K562 (cell line): Measurements from ENCODE around the gene PELI3. TPM values are rescaled to one million over a fixed set of nuclear protein-coding genes. Genes with fewer than 3 reads are reported as not detected.

ENCODE experiments used
- CC2D1A ChIP-seq: fragments of 450-650 bp; IDR thresholded peaks from 2 replicates; pipeline ENCODE4 v1.6.1; 2017; ENCODE audit warnings: mild to moderate bottlenecking
- DNMT1 ChIP-seq: fragments of 450-650 bp; IDR thresholded peaks from 2 replicates; pipeline ENCODE4 v1.6.1; 2016; ENCODE audit warnings: antibody characterized with exemption, mild to moderate bottlenecking
- KHSRP ChIP-seq: fragments of 450-650 bp; IDR thresholded peaks from 2 replicates; pipeline ENCODE4 v1.6.1; 2017
- NCOA6 ChIP-seq: fragments of 450-650 bp; IDR thresholded peaks from 2 replicates; pipeline ENCODE4 v1.6.1; 2017; ENCODE audit warnings: mild to moderate bottlenecking
- RAD21 ChIP-seq, 2 experiments: fragments of 250-450 bp in 1 of 2; fragments of 450-650 bp in 1 of 2; sonication (Bioruptor Pico) in 1 of 2; formaldehyde crosslinking in 1 of 2; IDR thresholded peaks in 1 of 2; conservative IDR thresholded peaks in 1 of 2; 2 replicates each; pipeline versions ENCODE4 v1.4.0 to v1.8.0; 2020 to 2022; ENCODE audit warnings: mild to moderate bottlenecking in 2 of 2, moderate library complexity in 1 of 2
- SRSF1 ChIP-seq: fragments of 200-400 bp; formaldehyde crosslinking; IDR thresholded peaks from 2 replicates; pipeline ENCODE4 v1.6.1; 2017; ENCODE audit warnings: mild to moderate bottlenecking, low read depth, low read length, moderate library complexity
- TARDBP ChIP-seq: fragments of 450-650 bp; IDR thresholded peaks from 2 replicates; pipeline ENCODE4 v1.6.1; 2016
- YBX1 ChIP-seq: fragments of 450-650 bp; IDR thresholded peaks from 2 replicates; pipeline ENCODE4 v1.7.1; 2016; ENCODE audit warnings: mild to moderate bottlenecking
- ZNF41 ChIP-seq: fragments of 250-450 bp; sonication (Bioruptor Pico); conservative IDR thresholded peaks from 2 replicates; pipeline ENCODE4 v1.4.0; 2020; ENCODE audit warnings: mild to moderate bottlenecking
- polyA plus RNA-seq, 8 experiments: library from polyadenylated mRNA; depleted of rRNA in 4 of 8; stranded (reverse) in 5 of 8; unstranded in 3 of 8; fragments of >200 nt; fragmentation: Nextera tagmentation in 2 of 8; fragmentation: Illumina TruSeq in 1 of 8; extraction: Ambion mirVana in 2 of 8; extraction: Trizol in 1 of 8; gene quantifications; 2 replicates each; pipeline versions ENCODE4 v1.2.1 to v1.2.3, GENCODE V29; 2011 to 2014; ENCODE audit warnings: inconsistent platforms in 1 of 8, missing spikeins in 1 of 8
- total RNA-seq, 7 experiments: library from RNA; depleted of rRNA in 6 of 7; stranded (reverse); fragments of >200 nt in 6 of 7; fragmentation: Illumina TruSeq in 2 of 7; extraction: Trizol in 2 of 7; gene quantifications; 2 replicates each; pipeline versions ENCODE4 v1.2.1 to v1.2.3, GENCODE V29; 2011 to 2021; ENCODE audit warnings: low replicate concordance in 1 of 7
- TF ChIP-seq, protein P1 (sequence below): fragments of 450-650 bp; IDR thresholded peaks from 2 replicates; pipeline ENCODE4 v1.6.1; 2016; ENCODE audit warnings: mild to moderate bottlenecking, moderate library complexity
- TF ChIP-seq, protein P2 (sequence below): fragments of 450-650 bp; IDR thresholded peaks from 2 replicates; pipeline ENCODE4 v1.7.1; 2018; ENCODE audit warnings: mild to moderate bottlenecking, low read depth; ENCODE audit not compliant: partially characterized antibody
- TF ChIP-seq, protein P3 (sequence below): sonication (generic); formaldehyde crosslinking; IDR thresholded peaks from 2 replicates; pipeline ENCODE4 v1.8.0; 2022; ENCODE audit warnings: missing genetic modification reagents, mild to moderate bottlenecking, moderate library complexity, borderline replicate concordance

Gene PELI3
- total and polyA plus RNA-seq, 9 of the 15 experiments (the other 6 are each of a cell fraction or from before 2014, with no cell fraction given), result 0.17 to 4.2 (median 1.9) TPM

DNA sequence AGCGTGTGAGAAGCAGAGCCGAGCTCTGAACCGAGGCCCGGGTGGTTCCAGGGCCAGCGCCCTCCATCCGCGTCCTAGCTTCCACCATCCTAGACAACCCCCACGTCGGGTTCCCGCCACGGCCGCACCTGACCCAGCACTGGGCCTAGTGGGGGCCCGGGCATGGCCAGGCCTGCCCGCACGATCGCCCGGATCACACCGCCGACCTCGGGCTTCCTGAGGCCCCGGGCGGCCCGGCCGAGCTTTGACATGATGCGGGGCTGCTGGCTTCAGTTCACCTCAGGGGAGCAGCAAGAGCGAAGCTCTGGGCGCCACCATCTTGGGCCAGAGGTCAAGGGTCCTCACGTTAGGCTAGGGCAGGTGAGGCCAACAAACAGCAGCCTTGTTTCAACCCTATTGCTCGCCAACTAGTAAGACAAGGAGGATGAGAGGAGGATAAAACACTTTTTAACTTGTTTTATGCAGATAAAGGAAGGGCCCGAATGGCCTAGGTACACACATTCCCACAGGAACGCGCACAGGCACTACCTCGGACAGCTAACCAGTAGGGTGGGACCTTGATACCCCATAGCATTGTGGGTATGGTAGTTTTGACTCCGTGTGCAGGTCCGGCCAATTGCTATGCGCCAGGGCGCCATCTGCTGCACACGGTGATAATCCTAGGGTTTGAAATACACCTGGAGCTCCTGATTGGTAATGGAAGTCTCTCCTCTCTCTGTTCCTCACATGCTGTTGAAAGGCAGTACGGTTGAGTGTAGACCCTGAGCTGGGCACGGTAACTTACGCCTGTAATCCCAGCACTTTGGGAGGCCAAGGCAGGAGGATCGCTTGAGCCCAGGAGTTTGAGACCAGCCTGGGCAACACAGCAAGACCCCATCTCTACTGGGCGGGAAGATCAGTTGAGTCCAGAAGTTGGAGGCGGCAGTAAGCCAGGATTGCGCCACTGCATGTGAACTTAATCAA is 27.9 kb upstream of the PELI3 start, which contains the start of gene MRPL11 (continued):
- TF ChIP-seq, protein P1, sequence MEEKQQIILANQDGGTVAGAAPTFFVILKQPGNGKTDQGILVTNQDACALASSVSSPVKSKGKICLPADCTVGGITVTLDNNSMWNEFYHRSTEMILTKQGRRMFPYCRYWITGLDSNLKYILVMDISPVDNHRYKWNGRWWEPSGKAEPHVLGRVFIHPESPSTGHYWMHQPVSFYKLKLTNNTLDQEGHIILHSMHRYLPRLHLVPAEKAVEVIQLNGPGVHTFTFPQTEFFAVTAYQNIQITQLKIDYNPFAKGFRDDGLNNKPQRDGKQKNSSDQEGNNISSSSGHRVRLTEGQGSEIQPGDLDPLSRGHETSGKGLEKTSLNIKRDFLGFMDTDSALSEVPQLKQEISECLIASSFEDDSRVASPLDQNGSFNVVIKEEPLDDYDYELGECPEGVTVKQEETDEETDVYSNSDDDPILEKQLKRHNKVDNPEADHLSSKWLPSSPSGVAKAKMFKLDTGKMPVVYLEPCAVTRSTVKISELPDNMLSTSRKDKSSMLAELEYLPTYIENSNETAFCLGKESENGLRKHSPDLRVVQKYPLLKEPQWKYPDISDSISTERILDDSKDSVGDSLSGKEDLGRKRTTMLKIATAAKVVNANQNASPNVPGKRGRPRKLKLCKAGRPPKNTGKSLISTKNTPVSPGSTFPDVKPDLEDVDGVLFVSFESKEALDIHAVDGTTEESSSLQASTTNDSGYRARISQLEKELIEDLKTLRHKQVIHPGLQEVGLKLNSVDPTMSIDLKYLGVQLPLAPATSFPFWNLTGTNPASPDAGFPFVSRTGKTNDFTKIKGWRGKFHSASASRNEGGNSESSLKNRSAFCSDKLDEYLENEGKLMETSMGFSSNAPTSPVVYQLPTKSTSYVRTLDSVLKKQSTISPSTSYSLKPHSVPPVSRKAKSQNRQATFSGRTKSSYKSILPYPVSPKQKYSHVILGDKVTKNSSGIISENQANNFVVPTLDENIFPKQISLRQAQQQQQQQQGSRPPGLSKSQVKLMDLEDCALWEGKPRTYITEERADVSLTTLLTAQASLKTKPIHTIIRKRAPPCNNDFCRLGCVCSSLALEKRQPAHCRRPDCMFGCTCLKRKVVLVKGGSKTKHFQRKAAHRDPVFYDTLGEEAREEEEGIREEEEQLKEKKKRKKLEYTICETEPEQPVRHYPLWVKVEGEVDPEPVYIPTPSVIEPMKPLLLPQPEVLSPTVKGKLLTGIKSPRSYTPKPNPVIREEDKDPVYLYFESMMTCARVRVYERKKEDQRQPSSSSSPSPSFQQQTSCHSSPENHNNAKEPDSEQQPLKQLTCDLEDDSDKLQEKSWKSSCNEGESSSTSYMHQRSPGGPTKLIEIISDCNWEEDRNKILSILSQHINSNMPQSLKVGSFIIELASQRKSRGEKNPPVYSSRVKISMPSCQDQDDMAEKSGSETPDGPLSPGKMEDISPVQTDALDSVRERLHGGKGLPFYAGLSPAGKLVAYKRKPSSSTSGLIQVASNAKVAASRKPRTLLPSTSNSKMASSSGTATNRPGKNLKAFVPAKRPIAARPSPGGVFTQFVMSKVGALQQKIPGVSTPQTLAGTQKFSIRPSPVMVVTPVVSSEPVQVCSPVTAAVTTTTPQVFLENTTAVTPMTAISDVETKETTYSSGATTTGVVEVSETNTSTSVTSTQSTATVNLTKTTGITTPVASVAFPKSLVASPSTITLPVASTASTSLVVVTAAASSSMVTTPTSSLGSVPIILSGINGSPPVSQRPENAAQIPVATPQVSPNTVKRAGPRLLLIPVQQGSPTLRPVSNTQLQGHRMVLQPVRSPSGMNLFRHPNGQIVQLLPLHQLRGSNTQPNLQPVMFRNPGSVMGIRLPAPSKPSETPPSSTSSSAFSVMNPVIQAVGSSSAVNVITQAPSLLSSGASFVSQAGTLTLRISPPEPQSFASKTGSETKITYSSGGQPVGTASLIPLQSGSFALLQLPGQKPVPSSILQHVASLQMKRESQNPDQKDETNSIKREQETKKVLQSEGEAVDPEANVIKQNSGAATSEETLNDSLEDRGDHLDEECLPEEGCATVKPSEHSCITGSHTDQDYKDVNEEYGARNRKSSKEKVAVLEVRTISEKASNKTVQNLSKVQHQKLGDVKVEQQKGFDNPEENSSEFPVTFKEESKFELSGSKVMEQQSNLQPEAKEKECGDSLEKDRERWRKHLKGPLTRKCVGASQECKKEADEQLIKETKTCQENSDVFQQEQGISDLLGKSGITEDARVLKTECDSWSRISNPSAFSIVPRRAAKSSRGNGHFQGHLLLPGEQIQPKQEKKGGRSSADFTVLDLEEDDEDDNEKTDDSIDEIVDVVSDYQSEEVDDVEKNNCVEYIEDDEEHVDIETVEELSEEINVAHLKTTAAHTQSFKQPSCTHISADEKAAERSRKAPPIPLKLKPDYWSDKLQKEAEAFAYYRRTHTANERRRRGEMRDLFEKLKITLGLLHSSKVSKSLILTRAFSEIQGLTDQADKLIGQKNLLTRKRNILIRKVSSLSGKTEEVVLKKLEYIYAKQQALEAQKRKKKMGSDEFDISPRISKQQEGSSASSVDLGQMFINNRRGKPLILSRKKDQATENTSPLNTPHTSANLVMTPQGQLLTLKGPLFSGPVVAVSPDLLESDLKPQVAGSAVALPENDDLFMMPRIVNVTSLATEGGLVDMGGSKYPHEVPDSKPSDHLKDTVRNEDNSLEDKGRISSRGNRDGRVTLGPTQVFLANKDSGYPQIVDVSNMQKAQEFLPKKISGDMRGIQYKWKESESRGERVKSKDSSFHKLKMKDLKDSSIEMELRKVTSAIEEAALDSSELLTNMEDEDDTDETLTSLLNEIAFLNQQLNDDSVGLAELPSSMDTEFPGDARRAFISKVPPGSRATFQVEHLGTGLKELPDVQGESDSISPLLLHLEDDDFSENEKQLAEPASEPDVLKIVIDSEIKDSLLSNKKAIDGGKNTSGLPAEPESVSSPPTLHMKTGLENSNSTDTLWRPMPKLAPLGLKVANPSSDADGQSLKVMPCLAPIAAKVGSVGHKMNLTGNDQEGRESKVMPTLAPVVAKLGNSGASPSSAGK, result no peak
- TF ChIP-seq, protein P2, sequence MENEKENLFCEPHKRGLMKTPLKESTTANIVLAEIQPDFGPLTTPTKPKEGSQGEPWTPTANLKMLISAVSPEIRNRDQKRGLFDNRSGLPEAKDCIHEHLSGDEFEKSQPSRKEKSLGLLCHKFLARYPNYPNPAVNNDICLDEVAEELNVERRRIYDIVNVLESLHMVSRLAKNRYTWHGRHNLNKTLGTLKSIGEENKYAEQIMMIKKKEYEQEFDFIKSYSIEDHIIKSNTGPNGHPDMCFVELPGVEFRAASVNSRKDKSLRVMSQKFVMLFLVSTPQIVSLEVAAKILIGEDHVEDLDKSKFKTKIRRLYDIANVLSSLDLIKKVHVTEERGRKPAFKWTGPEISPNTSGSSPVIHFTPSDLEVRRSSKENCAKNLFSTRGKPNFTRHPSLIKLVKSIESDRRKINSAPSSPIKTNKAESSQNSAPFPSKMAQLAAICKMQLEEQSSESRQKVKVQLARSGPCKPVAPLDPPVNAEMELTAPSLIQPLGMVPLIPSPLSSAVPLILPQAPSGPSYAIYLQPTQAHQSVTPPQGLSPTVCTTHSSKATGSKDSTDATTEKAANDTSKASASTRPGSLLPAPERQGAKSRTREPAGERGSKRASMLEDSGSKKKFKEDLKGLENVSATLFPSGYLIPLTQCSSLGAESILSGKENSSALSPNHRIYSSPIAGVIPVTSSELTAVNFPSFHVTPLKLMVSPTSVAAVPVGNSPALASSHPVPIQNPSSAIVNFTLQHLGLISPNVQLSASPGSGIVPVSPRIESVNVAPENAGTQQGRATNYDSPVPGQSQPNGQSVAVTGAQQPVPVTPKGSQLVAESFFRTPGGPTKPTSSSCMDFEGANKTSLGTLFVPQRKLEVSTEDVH, result peak; percentile 82
- no peak for TF ChIP-seq KHSRP
- TF ChIP-seq RAD21 (CRISPR knock-in tag; conservative IDR thresholded peaks at IDR 0.05 in 1 of 2, IDR thresholded peaks at IDR 0.05 in 1 of 2), result peak; percentile 49 to 66
- no peak for TF ChIP-seq YBX1
- TF ChIP-seq, protein P3, sequence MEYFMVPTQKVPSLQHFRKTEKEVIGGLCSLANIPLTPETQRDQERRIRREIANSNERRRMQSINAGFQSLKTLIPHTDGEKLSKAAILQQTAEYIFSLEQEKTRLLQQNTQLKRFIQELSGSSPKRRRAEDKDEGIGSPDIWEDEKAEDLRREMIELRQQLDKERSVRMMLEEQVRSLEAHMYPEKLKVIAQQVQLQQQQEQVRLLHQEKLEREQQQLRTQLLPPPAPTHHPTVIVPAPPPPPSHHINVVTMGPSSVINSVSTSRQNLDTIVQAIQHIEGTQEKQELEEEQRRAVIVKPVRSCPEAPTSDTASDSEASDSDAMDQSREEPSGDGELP (CRISPR knock-in tag), result peak; percentile 71; the same call in 1 of the 2 replicates
- TF ChIP-seq CC2D1A, result 0 out of 2 replicates have a peak, but pooled peaks have one; percentile 26
- peak; percentile 57; the same call in 1 of the 2 replicates for TF ChIP-seq TARDBP
- TF ChIP-seq SRSF1, result no peak
- TF ChIP-seq ZNF41 (CRISPR knock-in tag), result no peak
- TF ChIP-seq DNMT1, result no peak
- peak; percentile 47; the same call in 1 of the 2 replicates for TF ChIP-seq NCOA6
